GM12865 (cell line): ENCODE measurements around the gene NDUFV2.

Experiments used
- DNase-seq: peaks from one replicate; pipeline ENCODE4 v3.0.0; 2010; ENCODE audit warnings: low read depth
- H3K4me3 ChIP-seq: 2 replicates; pipeline ENCODE4 v1.5.1; 2011; ENCODE audit warnings: mild to moderate bottlenecking, low read depth, low read length, control low read depth
- TF ChIP-seq, protein P1 (sequence below): IDR thresholded peaks from 2 replicates; pipeline ENCODE4 v1.5.1; 2011; ENCODE audit warnings: low read length, control low read depth, low read depth, inconsistent platforms; ENCODE audit not compliant: insufficient read depth; ENCODE audit errors: missing control alignments

NDUFV2 gene

DNA sequence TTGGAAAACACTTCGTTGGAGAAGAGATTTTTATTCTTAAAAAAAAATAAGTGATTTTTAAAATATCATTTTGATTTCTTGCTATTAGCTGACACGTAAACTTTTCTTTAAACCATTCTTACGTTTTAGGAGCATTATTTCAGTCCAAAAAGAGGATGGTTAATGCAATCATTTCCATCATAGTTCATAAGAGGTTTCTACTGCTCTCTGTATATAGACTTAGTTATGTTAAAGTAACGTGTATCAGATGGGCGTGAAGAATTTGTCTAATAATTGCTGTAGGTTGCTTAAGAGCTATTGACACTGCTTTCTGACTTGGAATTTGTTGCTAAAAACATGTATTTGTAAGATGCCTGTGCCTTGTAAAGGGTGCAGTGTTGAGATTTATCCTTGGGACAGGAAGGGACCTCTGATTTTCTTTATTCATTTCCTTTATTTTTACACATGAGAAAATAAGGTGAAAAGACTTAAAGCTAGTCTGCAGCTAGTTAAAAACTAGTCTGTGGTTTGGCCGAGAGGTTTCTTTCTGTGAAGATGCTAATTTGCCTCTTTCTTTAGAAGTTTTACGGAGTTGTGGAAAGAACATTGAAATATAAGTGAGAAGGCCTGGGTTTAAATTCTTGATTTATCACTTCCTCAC lies 37.0 kb downstream of the NDUFV2 start:
- peak; percentile 37 for DNase-seq
- peak overlapping the region; percentile 81 for H3K4me3 ChIP-seq
- TF ChIP-seq, protein P1, sequence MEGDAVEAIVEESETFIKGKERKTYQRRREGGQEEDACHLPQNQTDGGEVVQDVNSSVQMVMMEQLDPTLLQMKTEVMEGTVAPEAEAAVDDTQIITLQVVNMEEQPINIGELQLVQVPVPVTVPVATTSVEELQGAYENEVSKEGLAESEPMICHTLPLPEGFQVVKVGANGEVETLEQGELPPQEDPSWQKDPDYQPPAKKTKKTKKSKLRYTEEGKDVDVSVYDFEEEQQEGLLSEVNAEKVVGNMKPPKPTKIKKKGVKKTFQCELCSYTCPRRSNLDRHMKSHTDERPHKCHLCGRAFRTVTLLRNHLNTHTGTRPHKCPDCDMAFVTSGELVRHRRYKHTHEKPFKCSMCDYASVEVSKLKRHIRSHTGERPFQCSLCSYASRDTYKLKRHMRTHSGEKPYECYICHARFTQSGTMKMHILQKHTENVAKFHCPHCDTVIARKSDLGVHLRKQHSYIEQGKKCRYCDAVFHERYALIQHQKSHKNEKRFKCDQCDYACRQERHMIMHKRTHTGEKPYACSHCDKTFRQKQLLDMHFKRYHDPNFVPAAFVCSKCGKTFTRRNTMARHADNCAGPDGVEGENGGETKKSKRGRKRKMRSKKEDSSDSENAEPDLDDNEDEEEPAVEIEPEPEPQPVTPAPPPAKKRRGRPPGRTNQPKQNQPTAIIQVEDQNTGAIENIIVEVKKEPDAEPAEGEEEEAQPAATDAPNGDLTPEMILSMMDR: no peak

GRCh38 chr18:9140381-9140780 lies 37.9 kb downstream of the NDUFV2 start:
- TF ChIP-seq, protein P1: no peak
- peak overlapping the region; percentile 81 for H3K4me3 ChIP-seq
- peak; percentile 28 for DNase-seq

- no peak for DNase-seq
- TF ChIP-seq, protein P1: no peak
- peak overlapping the region; percentile 81 for H3K4me3 ChIP-seq
Measured at GRCh38 chr18:9140984-9141383, 38.5 kb downstream of the NDUFV2 start.

- TF ChIP-seq, protein P1: no peak
- no peak overlapping the region for H3K4me3 ChIP-seq
- DNase-seq: no peak
Measured at GRCh38 chr18:9146224-9146623, 43.7 kb downstream of the NDUFV2 start.

- H3K4me3 ChIP-seq: no peak overlapping the region
- peak; percentile 85 for DNase-seq
- TF ChIP-seq, protein P1: peak; percentile 75
Measured at GRCh38 chr18:9147440-9148202, 45.1 kb downstream of the NDUFV2 start.

GRCh38 chr18:9148203-9148552 lies 45.7 kb downstream of the NDUFV2 start:
- no peak overlapping the region for H3K4me3 ChIP-seq
- TF ChIP-seq, protein P1: no peak
- DNase-seq: no peak
